Progenitor cell of endocrine pancreas (in vitro differentiated cells): ENCODE measurements around the gene LPCAT4. TPM values are rescaled to one million over a fixed set of nuclear protein-coding genes. Genes with fewer than 3 reads are reported as not detected.
"Not testable (repeated sequence)": the region's sequence is repeated elsewhere in the genome, so short reads cannot be mapped to it uniquely, and the experiment has no call there.

Experiments
- DNase-seq: peaks from one replicate; pipeline ENCODE4 v3.0.0; 2021; ENCODE audit warnings: low spot score; ENCODE audit not compliant: unreplicated experiment
- H3K27ac Mint-ChIP-seq: 2 replicates; pipeline ENCODE4 v1.8.0; 2021; ENCODE audit warnings: mild to moderate bottlenecking, moderate library complexity, mixed read lengths
- H3K27me3 Mint-ChIP-seq: 2 replicates; pipeline ENCODE4 v1.8.0; 2021; ENCODE audit warnings: mixed read lengths
- H3K36me3 Mint-ChIP-seq: 2 replicates; pipeline ENCODE4 v1.8.0; 2022; ENCODE audit warnings: mixed read lengths; ENCODE audit not compliant: insufficient read depth
- H3K4me1 Mint-ChIP-seq: 2 replicates; pipeline ENCODE4 v1.8.0; 2021; ENCODE audit warnings: low read depth, mixed read lengths
- H3K4me3 Mint-ChIP-seq: 2 replicates; pipeline ENCODE4 v1.8.0; 2021; ENCODE audit warnings: low read depth, mild to moderate bottlenecking, moderate library complexity, mixed read lengths
- H3K9me3 Mint-ChIP-seq: 2 replicates; pipeline ENCODE4 v1.8.0; 2021; ENCODE audit warnings: low read depth, mixed read lengths
- total RNA-seq: library from RNA; stranded (reverse); gene quantifications from 2 replicates; pipeline ENCODE4 v1.2.1, GENCODE V29; 2021
- TF ChIP-seq, protein P1 (sequence below): fragments of 200-600 bp; sonication (generic); IDR thresholded peaks from one replicate; pipeline ENCODE4 v1.5.0; 2021; ENCODE audit warnings: antibody characterized with exemption, mild to moderate bottlenecking; ENCODE audit not compliant: unreplicated experiment

LPCAT4 gene
- total RNA-seq, 1 donor from 2014 or later = 65.7 TPM

GRCh38 chr15:34348735-34349300 lies 18.2 kb downstream of the LPCAT4 start:
- TF ChIP-seq, protein P1, sequence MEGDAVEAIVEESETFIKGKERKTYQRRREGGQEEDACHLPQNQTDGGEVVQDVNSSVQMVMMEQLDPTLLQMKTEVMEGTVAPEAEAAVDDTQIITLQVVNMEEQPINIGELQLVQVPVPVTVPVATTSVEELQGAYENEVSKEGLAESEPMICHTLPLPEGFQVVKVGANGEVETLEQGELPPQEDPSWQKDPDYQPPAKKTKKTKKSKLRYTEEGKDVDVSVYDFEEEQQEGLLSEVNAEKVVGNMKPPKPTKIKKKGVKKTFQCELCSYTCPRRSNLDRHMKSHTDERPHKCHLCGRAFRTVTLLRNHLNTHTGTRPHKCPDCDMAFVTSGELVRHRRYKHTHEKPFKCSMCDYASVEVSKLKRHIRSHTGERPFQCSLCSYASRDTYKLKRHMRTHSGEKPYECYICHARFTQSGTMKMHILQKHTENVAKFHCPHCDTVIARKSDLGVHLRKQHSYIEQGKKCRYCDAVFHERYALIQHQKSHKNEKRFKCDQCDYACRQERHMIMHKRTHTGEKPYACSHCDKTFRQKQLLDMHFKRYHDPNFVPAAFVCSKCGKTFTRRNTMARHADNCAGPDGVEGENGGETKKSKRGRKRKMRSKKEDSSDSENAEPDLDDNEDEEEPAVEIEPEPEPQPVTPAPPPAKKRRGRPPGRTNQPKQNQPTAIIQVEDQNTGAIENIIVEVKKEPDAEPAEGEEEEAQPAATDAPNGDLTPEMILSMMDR = no peak
- H3K27ac Mint-ChIP-seq = no peak overlapping the region
- no peaks in the 10 kb centered on the region for H3K9me3 Mint-ChIP-seq
- peaks cover 3% of the 10 kb centered on the region for H3K27me3 Mint-ChIP-seq
- peaks cover 2% of the 10 kb centered on the region for H3K36me3 Mint-ChIP-seq
- DNase-seq = no peak
- peaks cover 3% of the 10 kb centered on the region for H3K4me1 Mint-ChIP-seq
- H3K4me3 Mint-ChIP-seq = no peak overlapping the region

- peaks cover 3% of the 10 kb centered on the region for H3K27me3 Mint-ChIP-seq
- no peak overlapping the region for H3K27ac Mint-ChIP-seq
- no peak overlapping the region for H3K4me3 Mint-ChIP-seq
- H3K36me3 Mint-ChIP-seq = peaks cover 2% of the 10 kb centered on the region
- H3K9me3 Mint-ChIP-seq = no peaks in the 10 kb centered on the region
- TF ChIP-seq, protein P1 = no peak
- H3K4me1 Mint-ChIP-seq = no peaks in the 10 kb centered on the region
- no peak for DNase-seq
These were observed 18.9 kb downstream of the LPCAT4 start for GRCh38 chr15:34347951-34348638.

- H3K27ac Mint-ChIP-seq = peak within 1 kb of the TSS; percentile 85
- TF ChIP-seq, protein P1 = peak; percentile 92
- DNase-seq = peak; percentile 85
- no peak within 1 kb of the TSS for H3K4me3 Mint-ChIP-seq
- H3K36me3 Mint-ChIP-seq = peaks cover 12% of the 10 kb centered on the region
- no peaks in the 10 kb centered on the region for H3K9me3 Mint-ChIP-seq
- H3K27me3 Mint-ChIP-seq = peaks cover 3% of the 10 kb centered on the region
- peaks cover 8% of the 10 kb centered on the region for H3K4me1 Mint-ChIP-seq
These were observed 24.0 kb downstream of the LPCAT4 start, which contains the start of the genes NOP10 and NUTM1 for GRCh38 chr15:34342737-34343575. Gene NOP10, minus strand, starts transcription at chr15:34343136. Its CDS starts 63 bp downstream, at chr15:34343073. Gene NUTM1, plus strand, starts transcription at chr15:34343315. Its CDS starts 382 bp downstream, at chr15:34343697.

GRCh38 chr15:34342213-34342736 lies 24.7 kb downstream of the LPCAT4 start:
- not testable (repeated sequence) for H3K4me1 Mint-ChIP-seq, DNase-seq, H3K27me3 Mint-ChIP-seq, H3K27ac Mint-ChIP-seq, H3K9me3 Mint-ChIP-seq, H3K4me3 Mint-ChIP-seq
- H3K36me3 Mint-ChIP-seq = peaks cover 12% of the 10 kb centered on the region

DNA sequence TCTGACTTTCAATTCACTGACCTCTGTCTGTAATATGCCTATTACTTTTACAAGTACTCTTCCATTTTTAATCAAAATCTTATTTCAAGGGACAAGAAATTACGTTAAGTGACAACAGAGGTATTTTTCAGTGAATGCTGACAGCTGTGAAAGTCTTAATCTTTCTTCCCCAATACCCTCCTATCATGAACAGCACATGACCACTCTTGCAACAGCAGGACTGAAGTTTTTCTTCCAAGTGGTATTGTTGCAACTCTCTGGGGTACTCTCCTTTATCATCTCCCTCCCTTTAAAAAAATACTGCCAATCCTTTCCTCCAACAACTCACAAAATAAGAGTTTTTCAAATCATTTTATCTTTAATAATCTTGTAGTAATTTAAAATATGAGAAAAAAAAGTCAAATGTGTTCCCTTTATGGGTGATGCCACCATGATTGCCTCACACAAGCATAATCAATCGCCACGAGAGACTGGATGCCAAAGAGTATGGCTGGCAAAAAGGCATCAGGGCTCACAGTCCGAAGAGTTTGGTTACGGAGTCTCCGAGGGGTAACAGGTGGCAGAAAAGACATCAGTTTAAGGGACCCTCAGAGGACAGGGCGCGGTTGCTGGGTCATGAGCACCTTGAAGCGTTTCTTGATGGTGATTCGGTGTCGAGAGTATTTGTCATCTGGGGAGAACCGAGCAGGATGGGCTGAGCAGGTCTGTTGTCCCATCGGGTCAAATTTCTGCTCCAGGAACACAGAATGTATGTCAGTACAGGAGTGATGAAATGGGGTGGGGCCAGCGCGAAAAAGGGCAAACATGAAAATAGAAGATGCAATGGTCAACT lies 25.4 kb downstream of the LPCAT4 start:
- Mint-ChIP-seq H3K9me3 (no peaks in the 10 kb centered on the region), H3K36me3 (peaks cover 12% of the 10 kb centered on the region), H3K27me3 (peaks cover 3% of the 10 kb centered on the region), H3K27ac (peak overlapping the region; percentile 85), H3K4me1 (peaks cover 13% of the 10 kb centered on the region), H3K4me3 (no peak overlapping the region)
- TF ChIP-seq, protein P1 = no peak
- no peak for DNase-seq
